ENCODE measurements around the gene LDLRAD3. TPM values are rescaled to one million over a fixed set of nuclear protein-coding genes. Genes with fewer than 3 reads are reported as not detected.

LDLRAD3 gene
- total RNA-seq, 1 experiment from 2014 or later = 11.4 TPM

- no peaks in the 10 kb centered on the region for H3K27me3 ChIP-seq (ENCODE audit: control insufficient read depth, insufficient read depth, low read length)
- H3K4me3 ChIP-seq (ENCODE audit: insufficient read depth, low read depth, low read length) = no peak overlapping the region
- H3K36me3 ChIP-seq (replicated peaks; ENCODE audit: control insufficient read depth, insufficient read depth, low read length) = no peaks in the 10 kb centered on the region
- no peak for DNase-seq
Measured at GRCh38 chr11:36019005-36019596, 75.2 kb downstream of the LDLRAD3 start.

DNA sequence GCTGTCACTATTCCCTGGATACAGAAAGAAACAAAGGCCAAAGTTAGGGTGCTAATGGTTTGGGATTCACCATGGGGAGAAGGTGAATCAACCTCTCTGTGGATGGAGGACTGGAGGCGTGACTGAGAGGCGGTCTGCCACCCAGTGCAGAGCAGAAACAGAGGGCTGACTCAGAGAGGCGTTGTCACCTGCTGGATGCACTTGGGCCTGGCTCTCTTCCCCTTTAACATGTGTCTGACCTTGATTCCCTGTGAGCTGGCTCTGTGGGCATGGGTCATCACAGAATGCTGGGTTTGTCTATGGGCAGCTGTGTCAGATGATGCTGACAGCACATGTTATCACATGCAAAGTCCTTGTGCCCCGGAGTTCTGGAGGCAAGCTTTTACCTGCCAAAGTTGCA is 75.9 kb downstream of the LDLRAD3 start:
- DNase-seq = no peak
- Histone ChIP-seq H3K4me3 (ENCODE audit: insufficient read depth, low read depth, low read length) (no peak overlapping the region), H3K27me3 (ENCODE audit: control insufficient read depth, insufficient read depth, low read length) (no peaks in the 10 kb centered on the region), H3K36me3 (replicated peaks; ENCODE audit: control insufficient read depth, insufficient read depth, low read length) (no peaks in the 10 kb centered on the region)

DNA sequence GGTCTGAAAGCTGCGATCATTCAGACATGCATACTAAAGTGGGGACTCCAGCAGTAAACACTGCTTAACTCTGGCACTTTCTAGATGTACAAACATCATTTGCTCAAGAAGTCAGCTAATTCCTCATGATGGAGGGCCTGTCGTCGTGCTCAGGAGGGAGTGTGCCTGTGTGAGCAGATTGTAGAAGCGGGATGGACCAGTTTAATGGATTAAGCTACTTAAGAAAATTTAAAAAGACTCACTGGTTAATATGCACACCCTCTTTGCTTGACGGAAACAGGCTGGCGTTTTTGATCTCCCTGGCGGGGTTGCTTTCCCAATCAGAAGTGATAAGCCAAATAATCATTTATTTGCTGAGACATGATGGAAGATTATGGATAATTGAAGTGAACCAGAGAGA is 79.0 kb downstream of the LDLRAD3 start:
- H3K36me3 ChIP-seq (replicated peaks; ENCODE audit: control insufficient read depth, insufficient read depth, low read length) = no peaks in the 10 kb centered on the region

DNA sequence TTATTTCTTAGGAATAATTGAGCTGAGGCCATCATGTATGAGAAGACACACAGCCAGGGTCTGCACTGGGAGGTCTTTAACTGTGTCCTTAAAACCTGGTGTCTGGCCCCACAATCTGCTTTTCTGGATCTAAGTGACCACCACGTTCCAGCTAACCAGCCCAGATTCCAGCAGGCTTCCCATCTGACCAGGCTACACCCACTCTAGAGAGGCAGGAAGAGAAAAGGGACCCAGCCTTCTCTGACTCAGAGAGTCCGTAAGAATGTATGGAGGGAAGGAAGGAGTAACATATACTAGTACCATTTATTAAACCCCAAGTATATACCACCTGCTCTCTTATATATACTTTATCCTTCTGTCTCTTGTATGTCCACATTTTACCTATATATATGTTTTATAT is 80.1 kb downstream of the LDLRAD3 start:
- Histone ChIP-seq H3K4me3 (ENCODE audit: insufficient read depth, low read depth, low read length) (no peak overlapping the region), H3K36me3 (replicated peaks; ENCODE audit: control insufficient read depth, insufficient read depth, low read length) (no peaks in the 10 kb centered on the region), H3K27me3 (ENCODE audit: control insufficient read depth, insufficient read depth, low read length) (no peaks in the 10 kb centered on the region)
- no peak for DNase-seq

More for the DNA sequence above, 79.0 kb downstream of the LDLRAD3 start:
- no peak for DNase-seq
- Histone ChIP-seq H3K4me3 (ENCODE audit: insufficient read depth, low read depth, low read length) (no peak overlapping the region), H3K27me3 (ENCODE audit: control insufficient read depth, insufficient read depth, low read length) (no peaks in the 10 kb centered on the region)

DNA sequence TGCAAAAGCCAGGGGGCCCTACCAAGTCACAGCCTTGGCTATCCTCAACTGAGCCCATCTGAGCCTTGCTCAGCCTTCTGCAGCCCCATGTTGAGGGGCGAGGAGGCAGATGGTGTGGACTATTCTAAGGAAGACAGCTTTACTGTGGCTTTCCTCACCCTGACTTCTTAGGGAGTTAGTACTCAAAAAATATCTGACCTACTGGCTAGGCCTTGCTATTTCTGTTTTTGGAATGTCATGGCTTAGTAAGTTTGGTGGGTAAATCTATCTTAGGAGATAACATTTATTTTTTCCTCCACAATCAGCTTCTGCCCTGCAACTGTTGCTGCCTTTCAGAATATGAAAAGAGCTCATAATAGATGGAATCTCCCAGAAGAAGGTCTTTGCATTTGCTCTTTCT is 80.9 kb downstream of the LDLRAD3 start:
- Histone ChIP-seq H3K4me3 (ENCODE audit: insufficient read depth, low read depth, low read length) (no peak overlapping the region), H3K27me3 (ENCODE audit: control insufficient read depth, insufficient read depth, low read length) (no peaks in the 10 kb centered on the region), H3K36me3 (replicated peaks; ENCODE audit: control insufficient read depth, insufficient read depth, low read length) (no peaks in the 10 kb centered on the region)
- no peak for DNase-seq

- Histone ChIP-seq H3K4me3 (ENCODE audit: insufficient read depth, low read depth, low read length) (no peak overlapping the region), H3K27me3 (ENCODE audit: control insufficient read depth, insufficient read depth, low read length) (no peaks in the 10 kb centered on the region), H3K36me3 (replicated peaks; ENCODE audit: control insufficient read depth, insufficient read depth, low read length) (no peaks in the 10 kb centered on the region)
- no peak for DNase-seq
Measured at GRCh38 chr11:36026315-36026968, 82.6 kb downstream of the LDLRAD3 start.

DNA sequence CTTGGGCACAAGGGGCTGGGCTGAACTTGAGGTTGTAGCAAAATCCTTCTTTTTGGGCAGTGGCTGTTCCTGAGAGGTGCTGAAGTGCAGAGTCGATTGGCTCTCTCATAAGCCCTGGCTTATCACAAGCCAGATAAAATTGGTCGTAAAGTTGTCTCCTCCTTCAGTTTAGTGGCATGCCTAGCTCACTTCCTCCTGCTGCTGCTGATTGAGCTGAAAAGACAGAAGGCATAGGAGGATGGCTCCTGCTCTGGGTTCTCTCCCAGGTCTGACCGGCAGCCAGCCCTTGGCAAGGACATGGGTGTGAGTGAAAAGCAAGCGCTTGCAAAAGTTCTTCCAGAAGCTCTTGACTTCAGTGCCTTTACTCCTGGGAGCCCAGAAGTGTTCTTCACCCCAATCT is 83.9 kb downstream of the LDLRAD3 start:
- Histone ChIP-seq H3K4me3 (ENCODE audit: insufficient read depth, low read depth, low read length) (no peak overlapping the region), H3K36me3 (replicated peaks; ENCODE audit: control insufficient read depth, insufficient read depth, low read length) (no peaks in the 10 kb centered on the region), H3K27me3 (ENCODE audit: control insufficient read depth, insufficient read depth, low read length) (no peaks in the 10 kb centered on the region)
- no peak for DNase-seq

GRCh38 chr11:36029616-36030015 is 85.8 kb downstream of the LDLRAD3 start:
- DNase-seq = no peak

DNA sequence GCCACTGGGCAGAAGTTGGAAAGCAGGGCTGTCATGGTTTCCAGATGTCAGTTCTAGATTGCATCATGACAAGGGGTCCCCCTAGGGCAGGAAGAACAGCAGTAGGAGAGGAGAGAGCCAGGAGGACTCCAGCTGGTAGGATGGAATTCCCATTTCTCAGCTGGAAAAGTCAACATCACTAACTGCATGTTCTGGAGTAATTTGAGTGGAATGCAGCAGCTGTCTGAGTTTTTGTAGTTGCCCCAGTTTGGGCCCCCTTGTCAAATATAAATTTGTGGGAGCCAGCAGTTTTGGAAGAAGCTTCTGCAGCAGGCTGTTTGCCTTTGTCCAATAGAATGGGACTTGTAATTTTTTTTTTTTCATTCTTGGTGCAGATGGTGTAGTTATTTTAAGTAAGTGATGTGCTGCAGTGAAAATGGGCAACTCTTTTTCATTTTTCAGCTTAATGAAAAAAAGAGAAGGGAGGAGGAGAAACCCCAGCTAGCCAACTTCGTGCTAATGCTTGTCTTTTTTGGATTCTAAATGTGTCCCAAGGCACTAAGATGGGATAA is 86.9 kb downstream of the LDLRAD3 start:
- H3K27me3 ChIP-seq (ENCODE audit: control insufficient read depth, insufficient read depth, low read length) = no peaks in the 10 kb centered on the region
- H3K4me3 ChIP-seq (ENCODE audit: insufficient read depth, low read depth, low read length) = no peak overlapping the region
- DNase-seq = no peak
- no peaks in the 10 kb centered on the region for H3K36me3 ChIP-seq (replicated peaks; ENCODE audit: control insufficient read depth, insufficient read depth, low read length)

More at GRCh38 chr11:36029616-36030015, 85.8 kb downstream of the LDLRAD3 start:
- H3K36me3 ChIP-seq (replicated peaks; ENCODE audit: control insufficient read depth, insufficient read depth, low read length) = no peaks in the 10 kb centered on the region
- H3K27me3 ChIP-seq (ENCODE audit: control insufficient read depth, insufficient read depth, low read length) = no peaks in the 10 kb centered on the region
- no peak overlapping the region for H3K4me3 ChIP-seq (ENCODE audit: insufficient read depth, low read depth, low read length)

DNA sequence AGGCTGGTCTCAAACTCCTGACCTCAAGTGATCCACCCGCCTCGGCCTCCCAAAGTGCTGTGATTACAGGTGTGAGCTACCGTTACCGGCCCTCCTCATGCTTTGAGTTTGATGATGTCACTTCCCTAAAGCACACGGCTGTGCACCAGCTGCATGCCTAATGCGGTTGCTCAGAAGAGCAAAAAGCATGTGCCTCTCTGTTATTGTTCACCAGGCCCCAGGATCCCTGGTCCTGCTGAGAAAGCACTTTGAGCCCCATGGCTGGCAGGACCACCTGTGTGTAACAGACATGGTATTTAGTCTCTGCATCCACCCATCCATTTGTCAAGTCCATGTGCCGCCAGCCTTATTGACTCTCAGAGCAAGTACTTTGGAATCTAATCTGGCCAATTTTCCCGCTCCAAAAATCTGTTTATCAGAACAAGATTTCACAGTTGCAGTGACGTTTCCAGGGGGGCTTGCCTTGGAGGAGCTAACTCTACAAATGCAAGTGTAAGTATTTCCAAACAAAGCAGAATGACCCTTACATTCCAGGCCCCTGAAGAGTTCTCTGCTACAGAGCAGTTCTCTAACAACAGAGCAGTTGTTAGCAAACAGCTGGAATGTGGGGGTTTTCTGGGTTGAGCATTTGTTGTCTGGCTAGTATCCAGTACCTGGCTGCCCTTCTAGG is 89.4 kb downstream of the LDLRAD3 start:
- Histone ChIP-seq H3K27me3 (ENCODE audit: control insufficient read depth, insufficient read depth, low read length) (no peaks in the 10 kb centered on the region), H3K36me3 (replicated peaks; ENCODE audit: control insufficient read depth, insufficient read depth, low read length) (no peaks in the 10 kb centered on the region; the same call in 1 of the 2 replicates), H3K4me3 (ENCODE audit: insufficient read depth, low read depth, low read length) (no peak overlapping the region)
- DNase-seq = peak; percentile 71

- no peaks in the 10 kb centered on the region for H3K27me3 ChIP-seq (ENCODE audit: control insufficient read depth, insufficient read depth, low read length)
- H3K4me3 ChIP-seq (ENCODE audit: insufficient read depth, low read depth, low read length) = no peak overlapping the region
- H3K36me3 ChIP-seq (replicated peaks; ENCODE audit: control insufficient read depth, insufficient read depth, low read length) = no peaks in the 10 kb centered on the region; the same call in 1 of the 2 replicates
- no peak for DNase-seq
Measured at GRCh38 chr11:36033936-36034335, 90.1 kb downstream of the LDLRAD3 start.

DNA sequence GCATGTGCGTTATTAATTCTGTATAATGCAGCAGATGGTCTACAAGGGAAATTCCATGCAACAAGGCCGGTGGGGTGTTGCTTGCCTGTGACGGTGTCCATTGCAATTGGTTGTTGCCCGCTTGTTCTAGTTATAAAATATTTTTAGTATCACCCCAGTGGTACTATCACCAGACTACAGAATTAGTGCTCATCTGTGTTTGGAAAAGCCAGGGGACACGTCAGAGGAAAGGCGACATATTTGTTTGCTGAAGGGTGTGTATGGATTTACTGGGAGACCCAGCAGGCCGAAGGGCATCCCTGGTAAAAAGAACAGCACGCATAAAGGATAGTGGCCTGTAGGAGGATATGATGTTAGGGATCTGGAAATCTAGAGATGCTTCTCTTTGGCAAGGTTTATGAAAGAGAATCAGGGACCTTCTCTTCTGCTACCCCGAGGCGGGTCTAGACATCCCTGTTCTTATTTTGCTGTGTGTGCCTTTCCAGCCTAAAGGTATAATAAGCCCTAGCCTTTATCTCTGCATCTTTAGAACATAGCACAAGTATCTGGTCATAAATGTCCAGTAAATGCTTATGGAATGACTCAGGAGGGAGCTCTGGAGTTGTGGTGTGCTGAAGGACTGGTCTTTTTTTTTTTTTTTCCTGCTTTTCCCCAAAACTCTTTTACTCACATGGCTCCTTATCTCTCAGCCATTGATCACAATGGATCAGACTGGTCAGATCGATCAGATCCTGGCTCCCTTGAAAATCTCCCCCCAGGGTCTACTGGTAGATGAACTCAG is 90.9 kb downstream of the LDLRAD3 start:
- Histone ChIP-seq H3K36me3 (replicated peaks; ENCODE audit: control insufficient read depth, insufficient read depth, low read length) (no peaks in the 10 kb centered on the region; the same call in 1 of the 2 replicates), H3K4me3 (ENCODE audit: insufficient read depth, low read depth, low read length) (no peak overlapping the region), H3K27me3 (ENCODE audit: control insufficient read depth, insufficient read depth, low read length) (no peaks in the 10 kb centered on the region)
- no peak for DNase-seq

- no peak for DNase-seq
- Histone ChIP-seq H3K36me3 (replicated peaks; ENCODE audit: control insufficient read depth, insufficient read depth, low read length) (no peaks in the 10 kb centered on the region; the same call in 1 of the 2 replicates), H3K4me3 (ENCODE audit: insufficient read depth, low read depth, low read length) (no peak overlapping the region), H3K27me3 (ENCODE audit: control insufficient read depth, insufficient read depth, low read length) (no peaks in the 10 kb centered on the region)
Measured at GRCh38 chr11:36035454-36035853, 91.6 kb downstream of the LDLRAD3 start.

DNA sequence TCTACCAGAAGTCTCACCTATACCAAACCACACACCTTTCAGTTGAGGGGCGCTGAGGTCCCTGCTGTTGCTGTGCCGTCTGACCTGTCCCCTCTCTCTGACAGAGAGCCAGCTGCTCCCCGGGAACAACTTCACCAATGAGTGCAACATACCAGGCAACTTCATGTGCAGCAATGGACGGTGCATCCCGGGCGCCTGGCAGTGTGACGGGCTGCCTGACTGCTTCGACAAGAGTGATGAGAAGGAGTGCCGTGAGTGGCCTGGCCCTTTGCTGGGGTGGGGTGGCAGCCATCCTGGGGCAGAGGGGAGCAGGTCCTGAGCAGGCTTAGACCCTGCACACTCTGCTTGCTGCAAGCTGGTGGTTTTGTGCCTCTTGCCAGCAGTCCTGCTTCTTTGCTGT is 92.1 kb downstream of the LDLRAD3 start:
- Histone ChIP-seq H3K27me3 (ENCODE audit: control insufficient read depth, insufficient read depth, low read length) (no peaks in the 10 kb centered on the region), H3K4me3 (ENCODE audit: insufficient read depth, low read depth, low read length) (no peak overlapping the region)
- DNase-seq = no peak

More for the DNA sequence above, 92.1 kb downstream of the LDLRAD3 start:
- H3K36me3 ChIP-seq (replicated peaks; ENCODE audit: control insufficient read depth, insufficient read depth, low read length) = no peaks in the 10 kb centered on the region; the same call in 1 of the 2 replicates

Data from H7 (cell line).